PFSK-1 (cell line): ENCODE measurements around the gene APBA2.

Experiments
- FOXP2 ChIP-seq: optimal IDR thresholded peaks from 2 replicates; pipeline ENCODE3; 2011; ENCODE audit warnings: borderline replicate concordance, control low read depth, inconsistent platforms; ENCODE audit not compliant: insufficient read depth; ENCODE audit errors: extremely low read length, extremely low read depth
- POLR2AphosphoS5 ChIP-seq: IDR thresholded peaks from 2 replicates; pipeline ENCODE4 v1.6.1; 2012; ENCODE audit warnings: low read depth, mild to moderate bottlenecking, control low read depth, low read length, moderate library complexity
- SIN3A ChIP-seq: IDR thresholded peaks from 2 replicates; pipeline ENCODE4 v1.6.1; 2012; ENCODE audit warnings: mild to moderate bottlenecking, low read length, moderate library complexity, borderline replicate concordance; ENCODE audit not compliant: insufficient read depth
- TAF1 ChIP-seq: IDR thresholded peaks from 2 replicates; pipeline ENCODE4 v1.6.1; 2012; ENCODE audit warnings: low read length, control low read depth, borderline replicate concordance; ENCODE audit not compliant: insufficient read depth
- TF ChIP-seq, protein P1 (sequence below), 2 experiments: IDR thresholded peaks; 2 replicates each; pipeline versions ENCODE4 v1.6.1 to v1.8.0; 2011 to 2012; ENCODE audit warnings: low read depth in 2 of 2, low read length in 2 of 2, control low read depth in 1 of 2, inconsistent platforms in 1 of 2, mild to moderate bottlenecking in 1 of 2, moderate library complexity in 1 of 2; ENCODE audit not compliant: insufficient read depth in 1 of 2

GRCh38 chr15:29062179-29062591 lies 176.4 kb downstream of the APBA2 start:
- no peak for TF ChIP-seq SIN3A
- no peak for TF ChIP-seq TAF1
- no peak for TF ChIP-seq POLR2AphosphoS5
- TF ChIP-seq, protein P1, sequence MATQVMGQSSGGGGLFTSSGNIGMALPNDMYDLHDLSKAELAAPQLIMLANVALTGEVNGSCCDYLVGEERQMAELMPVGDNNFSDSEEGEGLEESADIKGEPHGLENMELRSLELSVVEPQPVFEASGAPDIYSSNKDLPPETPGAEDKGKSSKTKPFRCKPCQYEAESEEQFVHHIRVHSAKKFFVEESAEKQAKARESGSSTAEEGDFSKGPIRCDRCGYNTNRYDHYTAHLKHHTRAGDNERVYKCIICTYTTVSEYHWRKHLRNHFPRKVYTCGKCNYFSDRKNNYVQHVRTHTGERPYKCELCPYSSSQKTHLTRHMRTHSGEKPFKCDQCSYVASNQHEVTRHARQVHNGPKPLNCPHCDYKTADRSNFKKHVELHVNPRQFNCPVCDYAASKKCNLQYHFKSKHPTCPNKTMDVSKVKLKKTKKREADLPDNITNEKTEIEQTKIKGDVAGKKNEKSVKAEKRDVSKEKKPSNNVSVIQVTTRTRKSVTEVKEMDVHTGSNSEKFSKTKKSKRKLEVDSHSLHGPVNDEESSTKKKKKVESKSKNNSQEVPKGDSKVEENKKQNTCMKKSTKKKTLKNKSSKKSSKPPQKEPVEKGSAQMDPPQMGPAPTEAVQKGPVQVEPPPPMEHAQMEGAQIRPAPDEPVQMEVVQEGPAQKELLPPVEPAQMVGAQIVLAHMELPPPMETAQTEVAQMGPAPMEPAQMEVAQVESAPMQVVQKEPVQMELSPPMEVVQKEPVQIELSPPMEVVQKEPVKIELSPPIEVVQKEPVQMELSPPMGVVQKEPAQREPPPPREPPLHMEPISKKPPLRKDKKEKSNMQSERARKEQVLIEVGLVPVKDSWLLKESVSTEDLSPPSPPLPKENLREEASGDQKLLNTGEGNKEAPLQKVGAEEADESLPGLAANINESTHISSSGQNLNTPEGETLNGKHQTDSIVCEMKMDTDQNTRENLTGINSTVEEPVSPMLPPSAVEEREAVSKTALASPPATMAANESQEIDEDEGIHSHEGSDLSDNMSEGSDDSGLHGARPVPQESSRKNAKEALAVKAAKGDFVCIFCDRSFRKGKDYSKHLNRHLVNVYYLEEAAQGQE (IDR thresholded peaks at IDR 0.05; ENCODE audit: insufficient read depth in 1 of 2, low read depth in 2 of 2, low read length in 2 of 2) = no peak
- TF ChIP-seq FOXP2 = no peak
